ENCODE data around the gene PSMB5.

GRCh38 chr14:23066855-23067744, 32.4 kb upstream of the PSMB5 start:
- TF ChIP-seq POLR2A (IDR thresholded peaks at IDR 0.05) (no peak), CTCF (IDR thresholded peaks at IDR 0.05) (no peak)
